Stimulated activated CD4-positive, alpha-beta T cell treated with anti-CD3 and anti-CD28 coated beads, Interleukin-1b, Interleukin-23, amount 100 ng/mL, for 48 hours (primary cell): ENCODE data around the gene WWOX.
"Not testable (repeated sequence)": the region's sequence is repeated elsewhere in the genome, so short reads cannot be mapped to it uniquely, and the experiment has no call there.

Experiments used
- DNase-seq: peaks from one replicate; pipeline ENCODE4 v3.0.0-alpha.2; 2020

The WWOX gene

GRCh38 chr16:78669994-78670393 lies 570.5 kb downstream of the WWOX start:
- DNase-seq: no peak

- no peak for DNase-seq
Measured at GRCh38 chr16:78672779-78673556, 573.5 kb downstream of the WWOX start.

GRCh38 chr16:78673884-78674283 lies 574.4 kb downstream of the WWOX start:
- no peak for DNase-seq

GRCh38 chr16:78675312-78675711 lies 575.9 kb downstream of the WWOX start:
- DNase-seq: no peak

GRCh38 chr16:78675951-78676792 lies 576.7 kb downstream of the WWOX start:
- DNase-seq: no peak

GRCh38 chr16:78677181-78677731 lies 577.8 kb downstream of the WWOX start:
- DNase-seq: no peak

- DNase-seq: no peak
Measured at GRCh38 chr16:78679546-78679945, 580.1 kb downstream of the WWOX start.

GRCh38 chr16:78681743-78682142 lies 582.3 kb downstream of the WWOX start:
- no peak for DNase-seq

GRCh38 chr16:78684030-78684611 lies 584.7 kb downstream of the WWOX start:
- DNase-seq: no peak

- no peak for DNase-seq
Measured at GRCh38 chr16:78684655-78685375, 585.4 kb downstream of the WWOX start.

- DNase-seq: no peak
Measured at GRCh38 chr16:78686601-78687000, 587.1 kb downstream of the WWOX start.

GRCh38 chr16:78689028-78689427 lies 589.6 kb downstream of the WWOX start:
- no peak for DNase-seq

- DNase-seq: no peak
Measured at GRCh38 chr16:78689536-78689935, 590.1 kb downstream of the WWOX start.

GRCh38 chr16:78690510-78690909 lies 591.1 kb downstream of the WWOX start:
- DNase-seq: no peak

- DNase-seq: not testable (repeated sequence)
Measured at GRCh38 chr16:78691746-78692145, 592.3 kb downstream of the WWOX start.

GRCh38 chr16:78693496-78693895 lies 594.0 kb downstream of the WWOX start:
- DNase-seq: no peak

- DNase-seq: no peak
Measured at GRCh38 chr16:78694414-78694813, 595.0 kb downstream of the WWOX start.

GRCh38 chr16:78695391-78695790 lies 595.9 kb downstream of the WWOX start:
- no peak for DNase-seq

GRCh38 chr16:78696797-78697196 lies 597.3 kb downstream of the WWOX start:
- no peak for DNase-seq

- no peak for DNase-seq
Measured at GRCh38 chr16:78697426-78697825, 598.0 kb downstream of the WWOX start.

GRCh38 chr16:78703936-78704335 lies 604.5 kb downstream of the WWOX start:
- no peak for DNase-seq

GRCh38 chr16:78704416-78704815 lies 605.0 kb downstream of the WWOX start:
- DNase-seq: no peak

GRCh38 chr16:78705694-78706093 lies 606.2 kb downstream of the WWOX start:
- peak; percentile 45 for DNase-seq
